H9 (cell line): Measurements from ENCODE around the gene COL4A6. TPM values are rescaled to one million over a fixed set of nuclear protein-coding genes. Genes with fewer than 3 reads are reported as not detected.

ENCODE experiments used
- DNase-seq: peaks from one replicate; pipeline ENCODE4 v3.0.0-alpha.2; 2017
- H2AFZ ChIP-seq: one replicate; pipeline ENCODE4 v1.6.1; 2013; ENCODE audit warnings: mild to moderate bottlenecking, low read length, control low read depth, moderate library complexity
- H2AK5ac ChIP-seq: 2 replicates; pipeline ENCODE4 v1.6.1; 2013; ENCODE audit warnings: low read length, control low read depth, mixed read lengths; ENCODE audit not compliant: insufficient read length
- H2BK120ac ChIP-seq: one replicate; pipeline ENCODE4 v1.6.1; 2013; ENCODE audit warnings: low read depth, mild to moderate bottlenecking, low read length, control low read depth, inconsistent platforms; ENCODE audit not compliant: poor library complexity, severe bottlenecking
- H2BK12ac ChIP-seq: 2 replicates; pipeline ENCODE4 v1.6.1; 2013; ENCODE audit warnings: low read length, control low read depth, mixed read lengths, low read depth; ENCODE audit not compliant: insufficient read length
- H2BK15ac ChIP-seq: 2 replicates; pipeline ENCODE4 v1.6.1; 2013; ENCODE audit warnings: low read depth, low read length, control low read depth
- H2BK20ac ChIP-seq: one replicate; pipeline ENCODE4 v1.6.1; 2013; ENCODE audit warnings: low read depth, mild to moderate bottlenecking, low read length, control low read depth, inconsistent platforms; ENCODE audit not compliant: poor library complexity, severe bottlenecking
- H2BK5ac ChIP-seq: 2 replicates; pipeline ENCODE4 v1.6.1; 2013; ENCODE audit warnings: low read length, control low read depth, mixed read lengths; ENCODE audit not compliant: insufficient read length
- H3K14ac ChIP-seq: 2 replicates; pipeline ENCODE4 v1.6.1; 2013; ENCODE audit warnings: low read length, control low read depth; ENCODE audit not compliant: insufficient read depth
- H3K18ac ChIP-seq: 2 replicates; pipeline ENCODE4 v1.6.1; 2013; ENCODE audit warnings: low read depth, mild to moderate bottlenecking, mixed read lengths, low read length, control low read depth; ENCODE audit not compliant: insufficient read length
- H3K23ac ChIP-seq: 2 replicates; pipeline ENCODE4 v1.6.1; 2013; ENCODE audit warnings: low read length, control low read depth, mixed read lengths, low read depth; ENCODE audit not compliant: insufficient read length
- H3K23me2 ChIP-seq: 2 replicates; pipeline ENCODE4 v1.6.1; 2013; ENCODE audit warnings: low read depth, mild to moderate bottlenecking, mixed read lengths, low read length, control low read depth; ENCODE audit not compliant: insufficient read length, poor library complexity, severe bottlenecking
- H3K27ac ChIP-seq: 2 replicates; pipeline ENCODE4 v1.5.1; 2013; ENCODE audit warnings: low read length, control low read depth, mixed read lengths, low read depth; ENCODE audit not compliant: insufficient read length
- H3K27me3 ChIP-seq: 2 replicates; pipeline ENCODE4 v1.6.1; 2013; ENCODE audit warnings: low read length, control low read depth, inconsistent platforms; ENCODE audit not compliant: insufficient read depth
- H3K4ac ChIP-seq: 2 replicates; pipeline ENCODE4 v1.6.1; 2013; ENCODE audit warnings: low read depth, mild to moderate bottlenecking, control low read depth, inconsistent platforms, low read length, moderate library complexity
- H3K4me1 ChIP-seq: 2 replicates; pipeline ENCODE4 v1.6.1; 2013; ENCODE audit warnings: low read length, control low read depth, inconsistent platforms; ENCODE audit not compliant: insufficient read depth
- H3K4me2 ChIP-seq: 2 replicates; pipeline ENCODE4 v1.6.1; 2013; ENCODE audit warnings: low read length, control low read depth, mixed read lengths; ENCODE audit not compliant: insufficient read length, insufficient read depth
- H3K56ac ChIP-seq: 2 replicates; pipeline ENCODE4 v1.6.1; 2013; ENCODE audit warnings: low read depth, mild to moderate bottlenecking, mixed read lengths, low read length, control low read depth; ENCODE audit not compliant: insufficient read length
- H3K79me1 ChIP-seq: 2 replicates; pipeline ENCODE4 v1.6.1; 2013; ENCODE audit warnings: low read depth, mild to moderate bottlenecking, moderate library complexity, low read length, control low read depth, inconsistent platforms; ENCODE audit not compliant: insufficient read depth, poor library complexity, severe bottlenecking
- H3K79me2 ChIP-seq: 2 replicates; pipeline ENCODE4 v1.6.1; 2013; ENCODE audit warnings: low read length, control low read depth, inconsistent platforms; ENCODE audit not compliant: insufficient read depth
- H3K9ac ChIP-seq: 2 replicates; pipeline ENCODE4 v1.6.1; 2013; ENCODE audit warnings: low read length, control low read depth, mixed read lengths; ENCODE audit not compliant: insufficient read length; ENCODE audit errors: extremely low read depth
- H3K9me3 ChIP-seq: one replicate; pipeline ENCODE4 v1.6.1; 2013; ENCODE audit warnings: low read depth, low read length, inconsistent platforms; ENCODE audit not compliant: control insufficient read depth
- H3T11ph ChIP-seq: one replicate; pipeline ENCODE4 v1.6.1; 2013; ENCODE audit warnings: mild to moderate bottlenecking, low read length, control low read depth, inconsistent platforms
- H4K20me1 ChIP-seq: one replicate; pipeline ENCODE4 v1.6.1; 2013; ENCODE audit not compliant: control insufficient read depth, insufficient read length, insufficient read depth
- H4K5ac ChIP-seq: 2 replicates; pipeline ENCODE4 v1.6.1; 2013; ENCODE audit warnings: low read depth, mild to moderate bottlenecking, mixed read lengths, low read length, control low read depth; ENCODE audit not compliant: insufficient read length
- H4K8ac ChIP-seq: replicated peaks from 2 replicates; pipeline ENCODE4 v1.6.1; 2013; ENCODE audit warnings: low read length, control low read depth, mixed read lengths, low read depth; ENCODE audit not compliant: insufficient read length
- H4K91ac ChIP-seq: 2 replicates; pipeline ENCODE4 v1.6.1; 2013; ENCODE audit warnings: low read depth, mild to moderate bottlenecking, moderate library complexity, mixed read lengths, low read length, control low read depth; ENCODE audit not compliant: insufficient read length
- H3K27ac Mint-ChIP-seq, 3 experiments: 2 replicates in 2 of 3; 3 replicates in 1 of 3; pipeline ENCODE4 v1.8.0; 2020 to 2021; ENCODE audit warnings: mixed read lengths in 3 of 3, mild to moderate bottlenecking in 1 of 3, moderate library complexity in 1 of 3
- H3K27me3 Mint-ChIP-seq: 2 replicates; pipeline ENCODE4 v1.8.0; 2021; ENCODE audit warnings: low read depth, mild to moderate bottlenecking, moderate library complexity, mixed read lengths
- H3K36me3 Mint-ChIP-seq, 3 experiments: 2 replicates in 2 of 3; 3 replicates in 1 of 3; pipeline ENCODE4 v1.8.0; 2020 to 2021; ENCODE audit warnings: low read depth in 3 of 3, mixed read lengths in 3 of 3; ENCODE audit not compliant: insufficient read depth in 1 of 3
- H3K4me1 Mint-ChIP-seq, 2 experiments: 2 replicates each; pipeline ENCODE4 v1.8.0; 2020; ENCODE audit warnings: mixed read lengths in 2 of 2
- H3K4me3 Mint-ChIP-seq, 2 experiments: 2 replicates in 1 of 2; 3 replicates in 1 of 2; pipeline ENCODE4 v1.8.0; 2020 to 2021; ENCODE audit warnings: mild to moderate bottlenecking in 2 of 2, mixed read lengths in 2 of 2, moderate library complexity in 1 of 2
- H3K9me3 Mint-ChIP-seq, 2 experiments: 2 replicates in 1 of 2; 3 replicates in 1 of 2; pipeline ENCODE4 v1.8.0; 2020; ENCODE audit warnings: mild to moderate bottlenecking in 2 of 2, mixed read lengths in 2 of 2, moderate library complexity in 1 of 2
- CTCF ChIP-seq: fragments of 200-600 bp; sonication (generic); conservative IDR thresholded peaks from 3 replicates; pipeline ENCODE4 v1.8.0; 2021; ENCODE audit warnings: antibody characterized with exemption, mild to moderate bottlenecking
- WGBS: extraction: QIAGEN DNeasy Blood & Tissue Kit; methylation state at CpG from one replicate; pipeline ENCODE4 v1.1.7; 2013; ENCODE audit warnings: missing lambda C conversion rate, low lambda C conversion rate, mixed read lengths; ENCODE audit not compliant: insufficient read length; ENCODE audit errors: extremely low coverage; 5-methylcytosine and 5-hydroxymethylcytosine counted together
- total RNA-seq: library from RNA; stranded (reverse); gene quantifications from 2 replicates; pipeline ENCODE4 v1.2.1, GENCODE V29; 2021

COL4A6 gene
- total RNA-seq, 1 experiment from 2014 or later = 16.7 TPM

- H3K4ac ChIP-seq = no peak overlapping the region
- H3K9me3 ChIP-seq = no peaks in the 10 kb centered on the region
- Mint-ChIP-seq H3K4me3 (no peak overlapping the region), H3K4me1 (peaks cover 0 to 10% of the 10 kb centered on the region in 2 experiments; a peak in 2 of 4 replicates), H3K27me3 (no peaks in the 10 kb centered on the region), H3K9me3 (no peaks in the 10 kb centered on the region), H3K36me3 (no peaks in the 10 kb centered on the region), H3K27ac (no peak overlapping the region)
- no peak overlapping the region for H3T11ph ChIP-seq
- no peak overlapping the region for H2AK5ac ChIP-seq
- H4K20me1 ChIP-seq = no peaks in the 10 kb centered on the region
- H2BK12ac ChIP-seq = no peak overlapping the region
- no peak overlapping the region for H3K18ac ChIP-seq
- H2AFZ ChIP-seq = no peak overlapping the region
- H3K4me2 ChIP-seq = no peak overlapping the region
- H2BK20ac ChIP-seq = no peak overlapping the region
- no peak for DNase-seq
- no peaks in the 10 kb centered on the region for H3K79me2 ChIP-seq
- H2BK120ac ChIP-seq = no peak overlapping the region
- no peak overlapping the region for H4K91ac ChIP-seq
- H4K8ac ChIP-seq = no peak overlapping the region
- no CpG with 5 or more reads among the region's 3 CpGs for whole genome bisulfite sequencing
- H2BK15ac ChIP-seq = no peak overlapping the region
- H3K4me1 ChIP-seq = no peaks in the 10 kb centered on the region
- no peak overlapping the region for H3K14ac ChIP-seq
- no peak for TF ChIP-seq CTCF
- no peak overlapping the region for H3K23ac ChIP-seq
- no peaks in the 10 kb centered on the region for H3K79me1 ChIP-seq
- H3K56ac ChIP-seq = no peak overlapping the region
- H2BK5ac ChIP-seq = no peak overlapping the region
- H3K23me2 ChIP-seq = no peaks in the 10 kb centered on the region
- H4K5ac ChIP-seq = no peak overlapping the region
- H3K9ac ChIP-seq = no peak overlapping the region
- no peaks in the 10 kb centered on the region for H3K27me3 ChIP-seq
- H3K27ac ChIP-seq = no peak overlapping the region
Observed at GRCh38 chrX:108117988-108118387, 320.2 kb downstream of the COL4A6 start.
